Measurements from ENCODE around the gene ADAMTS13. TPM values are rescaled to one million over a fixed set of nuclear protein-coding genes. Genes with fewer than 3 reads are reported as not detected.

Gene ADAMTS13
- 1 to 10 TPM in 1 of 2 experiments, under 1 TPM in 1; 0.89 to 1.4 TPM for total RNA-seq

DNA sequence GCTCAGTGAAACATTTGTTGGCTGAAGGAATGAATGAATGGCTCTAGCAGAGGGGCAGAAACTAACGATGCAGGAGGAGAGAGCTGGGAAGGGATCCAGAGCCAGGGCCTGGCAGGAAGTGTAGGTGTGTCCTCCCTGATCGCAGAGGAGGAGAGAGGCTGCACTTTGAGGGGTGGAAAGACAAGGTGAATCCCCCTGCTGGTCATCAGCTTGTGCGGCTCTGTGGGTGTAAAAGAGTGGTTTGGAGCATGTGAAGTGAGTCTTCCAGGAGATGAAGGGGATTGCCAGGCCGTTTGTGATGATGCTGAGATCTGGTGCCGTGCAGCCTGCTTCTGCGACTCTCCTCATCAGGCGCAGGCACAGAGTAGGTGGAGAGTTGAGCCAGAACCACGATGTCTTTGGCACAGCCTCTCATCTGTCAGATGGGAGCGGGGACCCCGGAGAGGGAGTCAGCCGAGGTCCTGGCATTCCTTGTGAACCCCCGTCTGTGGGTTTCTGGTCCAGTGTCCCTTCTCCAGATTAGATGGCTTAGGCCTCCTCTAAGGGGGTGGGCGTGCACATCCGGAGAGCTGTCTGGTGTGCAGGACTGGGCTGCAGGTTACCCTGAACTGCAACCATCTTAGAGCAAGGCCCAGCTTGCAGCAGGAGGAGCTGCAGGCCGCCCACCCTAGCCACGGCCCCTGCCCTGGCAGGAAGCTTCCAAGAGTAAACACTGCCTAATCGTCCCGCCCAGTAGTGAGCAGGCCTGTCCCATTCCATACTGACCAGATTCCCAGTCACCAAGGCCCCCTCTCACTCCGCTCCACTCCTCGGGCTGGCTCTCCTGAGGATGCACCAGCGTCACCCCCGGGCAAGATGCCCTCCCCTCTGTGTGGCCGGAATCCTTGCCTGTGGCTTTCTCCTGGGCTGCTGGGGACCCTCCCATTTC lies at the start of gene ADAMTS13:
Gene ADAMTS13 (plus strand): TSS at position 753 of the 928 bp plus-strand sequence. CDS start 77 bp downstream, at position 830.
- ChIA-PET CTCF (no interaction called here), POLR2A (interaction anchor here (0.8 to 1.6 kb wide), 3 partner anchors 38 to 75 kb away, joined by 3 to 7 read pairs (median 3); partner anchors contain the start of gene CACFD1)

DNA sequence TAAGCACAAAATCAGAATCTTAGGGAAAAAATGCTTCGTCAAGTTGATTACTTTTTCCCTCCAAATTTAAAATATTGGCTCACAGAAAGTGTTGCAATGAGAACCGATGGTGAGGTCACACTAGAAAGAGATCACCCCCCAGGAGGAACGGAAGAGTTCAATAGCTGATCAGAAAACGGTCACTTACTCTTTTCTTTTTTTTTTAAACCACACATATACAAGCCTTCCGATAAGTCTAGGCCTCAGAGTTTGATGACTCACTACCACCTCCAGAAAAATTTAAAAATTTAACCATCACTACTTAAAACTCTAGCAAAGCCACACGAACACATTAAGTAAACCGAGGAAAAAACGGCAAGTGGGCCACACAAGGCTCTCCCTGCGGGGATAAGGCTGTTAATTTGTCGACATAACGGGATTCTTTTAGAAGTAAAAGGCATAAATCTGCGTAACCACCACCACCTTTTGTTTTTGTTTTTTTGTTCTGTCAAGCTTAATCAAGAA lies 47.5 kb upstream of the ADAMTS13 start:
- POLR2A ChIA-PET, result interaction anchor here (0.6 to 10.0 kb wide), 7 partner anchors 14 to 249 kb away, joined by 3 to 172 read pairs (median 7); partner anchors contain the start of genes ADAMTS13, MED22, RPL7A and SURF1
- CTCF ChIA-PET, result interaction anchor here (0.6 to 2.2 kb wide), 7 partner anchors 17 to 226 kb away, joined by 3 to 10 read pairs (median 4); no protein-coding TSS in a partner anchor

DNA sequence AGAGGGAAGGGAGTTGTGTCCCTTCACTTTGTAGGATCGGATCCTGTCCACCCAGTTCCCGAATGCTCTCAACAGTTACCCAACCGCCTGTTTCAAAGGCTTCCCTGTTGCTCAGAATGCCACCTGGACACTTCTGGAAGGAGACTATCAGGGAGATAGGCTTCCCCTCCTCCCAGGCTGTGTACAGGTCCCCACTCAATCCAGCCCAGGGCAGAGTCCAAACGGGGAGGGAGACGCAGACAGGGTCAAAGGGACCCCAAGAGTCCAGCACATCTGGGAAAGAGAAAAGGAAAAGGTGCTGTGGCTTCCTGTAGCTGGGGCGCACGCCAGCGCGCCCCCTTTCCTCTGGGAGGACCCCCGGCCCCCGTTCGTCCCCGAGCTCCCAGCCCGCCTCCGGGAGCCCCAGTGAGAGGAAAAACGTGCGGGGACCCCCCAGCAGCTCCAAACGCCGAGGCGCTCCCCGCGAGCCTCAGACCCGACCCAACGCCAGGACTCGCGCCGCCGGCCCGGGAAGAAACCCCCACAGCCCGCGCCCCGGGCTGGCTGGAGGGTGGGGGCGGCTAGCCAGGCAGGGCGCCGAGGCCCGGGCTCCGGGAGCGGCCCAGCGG lies 46.9 kb upstream of the ADAMTS13 start:
- CTCF ChIA-PET, result interaction anchor here (0.6 to 2.2 kb wide), 7 partner anchors 18 to 227 kb away, joined by 3 to 10 read pairs (median 4); no protein-coding TSS in a partner anchor
- POLR2A ChIA-PET, result interaction anchor here (0.8 to 10.0 kb wide), 6 partner anchors 15 to 250 kb away, joined by 4 to 172 read pairs (median 9); partner anchors contain the start of genes ADAMTS13, MED22, RPL7A and SURF1

DNA sequence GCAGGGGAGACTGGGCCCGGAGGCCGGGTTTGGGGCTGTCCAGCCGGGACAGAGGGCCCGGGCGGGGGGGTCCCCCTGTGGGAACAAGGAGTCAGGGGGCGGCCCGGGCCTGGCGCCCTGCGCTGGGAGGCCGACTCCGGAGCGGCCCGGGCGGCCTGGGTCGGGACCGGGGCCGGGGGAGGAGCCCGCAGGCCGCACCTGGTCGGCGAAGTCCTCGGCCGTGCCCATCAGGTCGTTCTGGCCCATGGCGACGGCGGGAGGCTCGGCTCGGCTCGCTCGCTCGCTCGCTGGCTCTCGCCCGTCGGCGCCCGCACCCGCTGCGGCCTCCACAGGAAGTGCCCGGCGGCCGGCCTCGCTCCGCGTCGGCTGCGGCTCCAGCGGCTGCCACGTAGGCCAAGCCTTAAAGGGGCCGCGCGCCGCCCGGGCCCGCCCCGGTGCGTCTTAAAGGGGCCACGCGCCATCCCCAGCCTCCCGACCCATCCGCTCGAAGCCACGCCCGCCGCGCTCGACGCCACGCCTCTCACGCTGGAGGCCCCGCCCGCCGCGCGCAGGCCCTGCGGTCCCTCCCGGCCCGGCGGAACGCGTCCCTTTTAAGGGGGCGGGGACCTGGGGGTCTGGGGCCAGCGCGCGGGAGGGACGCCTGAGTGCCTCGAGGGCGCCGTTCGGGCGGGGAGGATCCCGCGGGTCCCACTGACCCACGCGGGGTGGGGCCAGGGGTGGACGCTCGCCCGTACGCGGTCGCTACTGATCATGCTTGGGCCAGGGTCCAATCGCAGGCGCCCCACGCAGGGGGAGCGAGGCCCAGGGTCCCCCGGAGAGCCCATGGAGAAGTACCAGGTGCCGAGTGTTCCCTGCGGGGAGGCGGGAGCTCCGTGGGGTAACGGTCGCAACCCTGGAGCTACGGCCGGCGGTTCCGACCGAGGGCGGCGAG lies 46.2 kb upstream of the ADAMTS13 start, which contains the start of the genes STKLD1 and SURF4:
Gene STKLD1 (plus strand): TSS at position 643 of the 931 bp plus-strand sequence. CDS start 108 bp downstream, at position 751.
Gene SURF4 (minus strand): TSS at position 337 of the 931 bp plus-strand sequence. CDS start 91 bp downstream, at position 246.
- ChIA-PET CTCF (interaction anchor here (0.8 to 2.2 kb wide), 6 partner anchors 18 to 190 kb away, joined by 3 to 10 read pairs (median 5); no protein-coding TSS in a partner anchor), POLR2A (interaction anchor here (1.1 to 10.0 kb wide), 5 partner anchors 16 to 250 kb away, joined by 4 to 172 read pairs (median 7); partner anchors contain the start of genes ADAMTS13, MED22 and RPL7A)

DNA sequence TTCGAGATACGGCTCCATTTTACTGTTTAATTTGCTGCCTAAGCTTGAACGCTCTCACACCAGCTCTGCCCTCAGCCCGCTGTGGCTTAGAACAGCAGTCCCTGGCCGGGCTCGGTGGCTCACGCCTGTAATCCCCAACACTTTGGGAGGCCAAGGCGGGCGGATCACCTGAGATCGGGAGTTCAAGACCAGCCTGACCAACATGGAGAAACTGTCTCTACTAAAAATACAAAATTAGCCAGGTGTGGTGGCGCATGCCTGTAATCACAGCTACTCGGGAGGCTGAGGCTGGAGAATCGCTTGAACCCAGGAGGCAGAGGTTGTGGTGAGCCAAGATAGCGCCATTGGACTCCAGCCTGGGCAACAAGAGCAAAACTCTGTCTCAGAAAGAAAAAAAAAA lies 44.9 kb upstream of the ADAMTS13 start:
- POLR2A ChIA-PET, result interaction anchor here (1.3 to 10.0 kb wide), 2 partner anchors 23 to 28 kb away, joined by 5 to 172 read pairs; partner anchors contain the start of genes MED22 and RPL7A
- CTCF ChIA-PET, result interaction anchor here (0.8 to 1.1 kb wide), 3 partner anchors 27 to 191 kb away, joined by 3 read pairs; no protein-coding TSS in a partner anchor

DNA sequence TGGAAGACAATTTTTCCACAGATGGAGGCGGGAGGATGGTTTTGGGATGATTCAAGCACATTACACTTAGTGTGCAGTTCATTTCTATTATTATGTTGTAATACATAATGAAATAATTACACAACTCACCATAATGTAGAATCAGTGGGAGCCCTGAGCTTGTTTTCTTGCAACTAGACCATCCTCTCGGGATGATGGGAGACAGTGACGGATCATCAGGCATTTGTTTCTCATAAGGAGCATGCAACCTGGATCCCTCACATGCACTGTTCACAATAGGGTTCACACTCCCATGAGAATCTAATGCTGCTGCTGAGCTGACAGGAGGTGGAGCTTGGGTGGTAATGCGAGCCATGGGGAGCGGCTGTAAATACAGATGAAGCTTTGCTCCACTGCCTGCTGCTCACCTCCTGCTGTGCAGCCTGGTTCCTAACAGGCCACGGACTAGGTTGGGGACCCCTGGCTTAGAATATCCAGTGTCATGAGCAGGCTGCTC lies 44.4 kb upstream of the ADAMTS13 start:
- POLR2A ChIA-PET, result no interaction called here
- CTCF ChIA-PET, result no interaction called here

DNA sequence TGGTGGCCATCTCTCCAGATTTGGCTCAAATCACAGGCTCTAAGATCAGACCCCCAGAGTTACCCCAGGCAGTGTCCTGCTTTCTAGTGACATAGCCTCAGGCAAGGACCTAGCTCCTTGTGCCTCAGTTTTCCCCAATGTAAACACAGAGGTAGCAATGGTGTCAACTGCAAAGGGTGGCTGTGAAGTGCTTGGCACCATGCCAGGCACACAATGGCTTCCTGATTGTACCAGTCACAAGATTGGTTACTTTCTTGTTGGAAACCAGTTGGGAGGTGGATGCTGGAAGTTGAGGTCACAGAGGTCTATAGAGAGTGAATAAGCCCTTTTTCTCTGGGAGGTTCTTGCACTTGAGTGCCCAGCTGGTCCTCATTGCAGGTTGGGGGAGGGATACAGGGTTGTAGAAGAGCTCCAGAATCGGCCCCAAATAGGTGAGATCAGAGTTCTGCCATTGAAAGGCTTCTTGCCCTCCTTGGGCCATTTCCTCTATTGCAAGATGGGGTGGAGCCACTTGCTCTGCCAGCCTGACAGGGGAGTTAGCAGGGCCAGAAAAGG lies 43.7 kb upstream of the ADAMTS13 start:
- POLR2A ChIA-PET, result interaction anchor here (0.5 kb wide), 1 partner anchor 315 kb away, joined by 3 read pairs; no protein-coding TSS in a partner anchor
- CTCF ChIA-PET, result interaction anchor here (1.0 kb wide), 1 partner anchor 100 kb away, joined by 3 read pairs; the partner anchor contains the start of gene SLC2A6

DNA sequence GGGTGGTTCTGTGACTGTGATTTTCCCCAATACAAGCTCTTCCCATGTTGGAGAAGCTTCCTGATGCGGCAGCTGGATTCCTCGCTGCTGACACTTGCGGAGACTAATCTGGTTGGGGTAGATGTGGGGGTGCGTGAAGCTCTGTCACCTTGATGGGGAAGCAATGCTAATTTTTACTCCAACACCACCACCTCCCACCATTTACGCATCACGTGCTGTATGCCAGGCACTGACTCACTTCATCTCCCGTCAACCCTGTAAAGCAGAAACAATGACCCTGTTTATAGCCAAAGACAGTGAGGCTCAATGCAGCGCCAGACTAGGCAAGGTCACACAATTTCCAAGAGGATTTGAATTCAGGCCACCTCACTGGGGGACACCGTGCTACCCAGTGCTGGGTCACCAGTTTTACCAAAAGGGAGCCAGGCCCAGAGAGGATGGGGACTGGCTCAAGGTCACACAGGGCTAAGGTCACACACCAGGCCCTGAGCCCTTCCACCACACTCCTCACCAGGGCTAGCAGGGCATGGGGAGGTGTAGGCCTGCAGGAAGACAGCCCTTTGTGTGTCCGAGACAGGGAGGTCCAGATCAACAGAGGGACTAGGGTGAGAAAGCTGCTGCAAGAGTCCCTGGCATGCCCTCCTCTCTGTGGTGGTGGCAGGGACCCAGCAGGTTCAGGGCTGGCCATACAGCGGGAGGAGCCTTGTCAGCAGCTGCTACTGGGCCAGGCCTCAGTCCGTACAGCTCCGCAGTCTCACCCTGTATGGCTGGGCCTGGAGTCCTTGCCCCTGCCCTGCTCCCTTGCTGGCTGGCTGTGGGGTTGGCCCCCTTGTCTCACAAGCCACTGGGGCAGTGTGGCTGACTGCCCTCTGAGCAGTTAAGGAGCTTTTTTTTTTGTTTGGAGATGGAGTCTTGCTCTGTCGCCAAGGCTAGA lies 42.7 kb upstream of the ADAMTS13 start:
- CTCF ChIA-PET, result interaction anchor here (1.0 kb wide), 1 partner anchor 99 kb away, joined by 3 read pairs; the partner anchor contains the start of gene SLC2A6
- POLR2A ChIA-PET, result interaction anchor here (0.5 kb wide), 1 partner anchor 316 kb away, joined by 3 read pairs; no protein-coding TSS in a partner anchor

DNA sequence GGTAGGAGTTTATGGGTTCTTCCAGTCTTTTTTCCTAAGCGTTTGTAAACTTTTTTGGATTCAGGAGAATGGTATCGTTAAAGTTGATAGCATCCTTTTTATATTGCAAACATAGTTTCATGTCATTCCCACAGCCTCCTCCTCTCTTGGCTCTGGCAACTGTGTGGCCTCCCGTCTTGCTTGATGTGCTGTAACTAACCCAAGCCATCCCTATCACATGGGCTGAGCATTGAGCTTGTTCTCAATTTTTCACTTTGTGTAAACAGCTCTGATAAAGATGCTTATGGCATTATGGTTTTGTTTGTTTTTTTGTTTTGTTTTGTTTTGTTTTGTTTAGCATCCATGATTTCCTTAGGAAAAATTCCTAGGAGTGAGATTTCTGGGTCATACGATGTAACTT lies 41.4 kb upstream of the ADAMTS13 start:
- CTCF ChIA-PET, result no interaction called here
- POLR2A ChIA-PET, result interaction anchor here (0.6 to 0.7 kb wide), 2 partner anchors 652 to 929 kb away, joined by 5 to 7 read pairs; no protein-coding TSS in a partner anchor

DNA sequence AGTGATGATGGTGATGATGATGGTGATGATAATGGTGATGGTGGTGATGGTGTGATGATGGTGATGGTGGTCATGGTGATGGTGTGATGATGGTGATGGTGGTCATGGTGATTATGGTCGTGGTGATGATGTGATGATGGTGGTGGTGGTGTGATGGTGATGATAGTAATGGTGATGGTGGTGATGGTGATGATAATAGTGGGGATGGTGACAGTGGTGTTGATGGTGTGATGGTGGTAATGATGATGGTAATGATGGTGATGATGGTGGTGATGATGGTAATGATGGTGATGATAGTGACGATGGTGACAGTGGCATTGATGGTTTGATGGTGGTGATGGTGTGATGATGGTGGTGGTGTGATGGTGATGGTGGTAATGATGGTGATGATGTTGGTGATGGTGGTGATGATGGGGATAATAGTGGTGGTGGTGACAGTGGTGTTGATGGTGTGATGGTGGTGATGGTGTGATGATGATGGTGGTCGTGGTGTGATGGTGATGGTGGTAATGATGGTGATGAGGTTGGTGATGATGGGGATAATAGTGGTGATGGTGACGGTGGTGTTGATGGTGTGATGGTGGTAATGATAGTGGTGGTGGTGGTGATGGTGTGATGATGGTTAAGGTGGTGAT lies 39.5 kb upstream of the ADAMTS13 start:
- ChIA-PET POLR2A (no interaction called here), CTCF (no interaction called here)

DNA sequence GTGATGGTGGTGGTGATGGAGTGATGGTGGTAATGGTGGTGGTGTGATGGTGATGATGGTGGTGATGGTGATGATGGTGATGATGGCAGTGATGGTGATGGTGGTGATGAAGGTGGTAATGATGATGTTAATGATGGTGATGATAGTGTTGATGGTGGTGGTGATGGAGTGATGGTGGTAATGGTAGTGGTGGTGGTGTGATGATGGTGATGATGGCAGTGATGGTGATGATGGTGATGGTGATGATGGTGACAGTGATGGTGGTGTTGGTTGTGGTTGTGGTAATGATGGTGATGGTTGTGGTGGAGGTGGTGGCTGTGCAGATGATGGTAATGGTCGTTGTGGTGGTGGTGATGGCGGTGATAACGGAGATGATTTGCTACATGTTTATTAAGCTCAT lies 38.7 kb upstream of the ADAMTS13 start:
- ChIA-PET CTCF (no interaction called here), POLR2A (no interaction called here)

DNA sequence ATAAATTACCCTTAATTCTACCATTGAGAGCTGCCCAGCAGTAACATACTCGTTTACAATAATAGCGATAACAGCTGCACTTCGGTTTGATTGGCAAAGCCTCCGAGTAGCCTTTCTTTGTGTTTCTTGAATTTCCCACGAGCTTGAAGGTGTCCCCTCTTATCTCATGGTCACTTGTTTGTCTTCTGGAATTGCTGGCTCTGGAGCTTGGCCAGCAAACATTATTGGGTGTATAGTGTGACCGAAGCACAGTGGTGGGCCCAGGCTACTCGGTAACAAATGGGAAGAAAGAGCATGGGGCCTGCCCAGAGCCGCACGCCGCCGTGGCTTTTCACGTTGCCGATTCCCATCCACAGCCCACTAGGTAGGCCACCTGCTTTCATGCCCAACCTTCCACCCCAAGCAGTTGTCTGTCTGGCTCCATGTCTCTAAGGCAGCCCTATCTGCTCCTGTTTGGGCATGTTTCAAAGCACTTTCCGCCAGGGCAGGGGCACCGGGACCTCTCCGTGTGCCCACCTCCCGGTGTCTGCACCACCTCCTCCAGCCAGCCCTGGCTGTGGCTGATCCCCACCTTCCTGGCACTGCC lies 37.3 kb upstream of the ADAMTS13 start:
- ChIA-PET POLR2A (no interaction called here), CTCF (no interaction called here)

DNA sequence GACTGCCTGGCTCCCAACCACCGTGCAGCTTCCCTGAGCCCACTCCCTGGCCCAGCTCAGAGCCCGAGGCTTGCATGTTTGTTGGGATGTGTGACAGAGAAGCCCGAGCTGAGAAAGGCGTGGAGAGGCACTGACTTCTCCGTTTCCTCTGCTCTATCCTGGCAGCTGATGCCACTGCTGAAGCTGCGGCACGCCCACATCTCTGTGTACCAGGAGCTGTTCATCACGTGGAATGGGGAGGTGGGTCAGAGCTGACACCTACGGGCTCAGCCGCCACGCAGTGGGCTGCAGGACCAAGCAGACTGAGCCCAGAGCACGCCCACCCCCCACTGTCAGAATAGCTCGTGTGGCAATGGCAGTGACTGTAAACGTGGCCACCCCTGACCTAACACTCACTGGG lies 36.7 kb upstream of the ADAMTS13 start:
- ChIA-PET POLR2A (interaction anchor here (0.6 kb wide), 1 partner anchor 34 kb away, joined by 3 read pairs; no protein-coding TSS in a partner anchor), CTCF (no interaction called here)

DNA sequence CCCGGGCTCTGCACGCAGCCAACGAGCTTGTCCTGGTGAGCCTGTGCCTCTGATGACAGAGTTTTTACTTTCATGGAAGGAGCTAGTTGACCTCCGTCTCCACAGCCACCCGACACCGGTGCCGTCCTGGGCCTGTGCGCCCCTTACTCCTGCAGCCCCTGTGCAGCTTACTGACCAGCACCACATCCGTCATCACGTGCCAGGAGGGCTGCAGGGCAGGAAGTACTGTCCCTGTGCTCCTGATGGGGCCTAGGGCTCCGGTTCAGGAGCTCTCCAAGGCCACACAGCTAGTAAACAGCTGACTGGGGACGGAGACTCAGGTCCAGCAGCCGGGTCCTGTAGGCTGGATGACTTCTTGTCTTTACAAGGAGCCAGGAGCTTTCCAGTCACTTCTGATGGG lies 35.8 kb upstream of the ADAMTS13 start:
- POLR2A ChIA-PET, result no interaction called here

DNA sequence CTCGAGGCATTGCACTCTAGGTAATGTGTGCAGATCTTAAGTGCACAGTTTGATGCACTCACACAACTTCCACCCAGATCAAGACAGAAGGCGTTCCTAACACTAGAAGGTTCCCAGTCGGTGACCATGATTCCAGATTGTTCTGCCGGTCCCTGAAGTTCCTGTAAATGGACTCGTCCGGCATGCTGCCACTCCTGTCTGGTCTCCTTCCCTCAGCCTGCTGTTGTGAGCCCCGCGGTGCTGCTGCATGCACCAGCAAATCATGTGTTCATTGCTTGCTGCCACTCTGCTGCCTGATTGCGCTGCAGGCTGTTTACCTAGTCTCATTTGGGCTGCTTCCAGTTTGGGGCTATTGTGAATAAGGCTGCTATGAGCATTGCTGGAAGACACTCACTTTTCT lies 34.5 kb upstream of the ADAMTS13 start:
- POLR2A ChIA-PET, result no interaction called here
- CTCF ChIA-PET, result no interaction called here

More for the DNA sequence above, 35.8 kb upstream of the ADAMTS13 start:
- CTCF ChIA-PET, result no interaction called here
